Kidney epithelial cell (primary cell): ENCODE data around the gene ASAP2. TPM values are rescaled to one million over a fixed set of nuclear protein-coding genes. Genes with fewer than 3 reads are reported as not detected.

ENCODE experiments used
- DNase-seq: peaks from one replicate; pipeline ENCODE4 v3.0.0-alpha.2; 2010; ENCODE audit warnings: low read depth
- H3K27me3 ChIP-seq: 2 replicates; pipeline ENCODE4 v1.6.0; 2011; ENCODE audit warnings: low read length; ENCODE audit not compliant: control insufficient read depth, insufficient read depth
- H3K36me3 ChIP-seq: 2 replicates; pipeline ENCODE4 v1.5.1; 2011; ENCODE audit warnings: low read length; ENCODE audit not compliant: control insufficient read depth, insufficient read depth
- H3K4me3 ChIP-seq: 2 replicates; pipeline ENCODE4 v1.5.1; 2011; ENCODE audit warnings: low read depth, mild to moderate bottlenecking, control low read depth, low read length
- total RNA-seq: library from RNA; depleted of rRNA; stranded (reverse); fragments of >200 nt; gene quantifications from 2 replicates; pipeline ENCODE4 v1.2.3, GENCODE V29; 2015
- TF ChIP-seq, protein P1 (sequence below): IDR thresholded peaks from 2 replicates; pipeline ENCODE4 v1.5.1; 2011; ENCODE audit warnings: mild to moderate bottlenecking, moderate library complexity, low read length, control low read depth, inconsistent platforms; ENCODE audit not compliant: insufficient read depth, poor library complexity, severe bottlenecking

Gene ASAP2
- total RNA-seq, 1 donor from 2014 or later = 42.2 TPM

DNA sequence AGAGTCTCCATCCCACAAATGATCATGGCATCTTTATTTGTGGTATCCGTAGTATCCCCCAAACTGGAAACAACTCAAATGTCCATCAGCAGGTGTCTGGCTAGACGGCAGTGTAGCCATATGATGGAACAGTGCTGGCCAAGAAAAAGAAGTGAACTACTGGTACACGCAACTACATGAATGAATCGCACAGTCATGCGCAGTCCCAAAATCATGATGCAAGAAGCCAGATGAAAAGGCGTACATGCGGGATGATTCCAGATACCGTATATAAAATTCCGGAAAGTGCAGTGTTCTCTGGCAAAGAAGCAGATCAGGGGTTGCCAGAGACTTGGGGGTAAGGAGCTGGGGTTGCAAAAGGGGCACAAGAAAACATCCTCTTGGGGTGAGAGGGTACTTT, 102.5 kb downstream of the ASAP2 start:
- DNase-seq = no peak
- TF ChIP-seq, protein P1, sequence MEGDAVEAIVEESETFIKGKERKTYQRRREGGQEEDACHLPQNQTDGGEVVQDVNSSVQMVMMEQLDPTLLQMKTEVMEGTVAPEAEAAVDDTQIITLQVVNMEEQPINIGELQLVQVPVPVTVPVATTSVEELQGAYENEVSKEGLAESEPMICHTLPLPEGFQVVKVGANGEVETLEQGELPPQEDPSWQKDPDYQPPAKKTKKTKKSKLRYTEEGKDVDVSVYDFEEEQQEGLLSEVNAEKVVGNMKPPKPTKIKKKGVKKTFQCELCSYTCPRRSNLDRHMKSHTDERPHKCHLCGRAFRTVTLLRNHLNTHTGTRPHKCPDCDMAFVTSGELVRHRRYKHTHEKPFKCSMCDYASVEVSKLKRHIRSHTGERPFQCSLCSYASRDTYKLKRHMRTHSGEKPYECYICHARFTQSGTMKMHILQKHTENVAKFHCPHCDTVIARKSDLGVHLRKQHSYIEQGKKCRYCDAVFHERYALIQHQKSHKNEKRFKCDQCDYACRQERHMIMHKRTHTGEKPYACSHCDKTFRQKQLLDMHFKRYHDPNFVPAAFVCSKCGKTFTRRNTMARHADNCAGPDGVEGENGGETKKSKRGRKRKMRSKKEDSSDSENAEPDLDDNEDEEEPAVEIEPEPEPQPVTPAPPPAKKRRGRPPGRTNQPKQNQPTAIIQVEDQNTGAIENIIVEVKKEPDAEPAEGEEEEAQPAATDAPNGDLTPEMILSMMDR = no peak
- Histone ChIP-seq H3K4me3 (no peak overlapping the region), H3K36me3 (no peaks in the 10 kb centered on the region), H3K27me3 (no peaks in the 10 kb centered on the region)

DNA sequence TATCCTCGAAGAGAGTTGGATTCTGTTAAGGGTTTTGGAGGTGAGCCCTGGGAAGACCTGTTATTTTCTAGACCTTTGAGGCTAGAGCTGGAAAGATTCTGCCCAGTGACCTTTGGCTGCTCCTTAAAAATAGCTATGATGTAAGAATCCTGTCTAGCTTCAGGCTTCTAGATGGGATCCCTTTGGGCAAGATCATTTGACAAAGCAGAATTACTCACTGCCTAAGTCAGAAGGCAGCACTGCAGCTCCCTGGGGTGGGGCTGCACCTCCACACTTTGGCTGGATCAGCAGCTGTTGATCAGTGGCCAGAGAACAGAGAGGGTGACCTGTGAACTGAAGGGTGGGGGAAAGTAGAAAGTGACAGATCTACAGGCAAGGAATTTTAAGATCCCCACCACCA, 103.8 kb downstream of the ASAP2 start:
- H3K4me3 ChIP-seq = no peak overlapping the region
- DNase-seq = peak; percentile 73
- no peaks in the 10 kb centered on the region for H3K36me3 ChIP-seq
- TF ChIP-seq, protein P1 = no peak
- H3K27me3 ChIP-seq = no peaks in the 10 kb centered on the region

DNA sequence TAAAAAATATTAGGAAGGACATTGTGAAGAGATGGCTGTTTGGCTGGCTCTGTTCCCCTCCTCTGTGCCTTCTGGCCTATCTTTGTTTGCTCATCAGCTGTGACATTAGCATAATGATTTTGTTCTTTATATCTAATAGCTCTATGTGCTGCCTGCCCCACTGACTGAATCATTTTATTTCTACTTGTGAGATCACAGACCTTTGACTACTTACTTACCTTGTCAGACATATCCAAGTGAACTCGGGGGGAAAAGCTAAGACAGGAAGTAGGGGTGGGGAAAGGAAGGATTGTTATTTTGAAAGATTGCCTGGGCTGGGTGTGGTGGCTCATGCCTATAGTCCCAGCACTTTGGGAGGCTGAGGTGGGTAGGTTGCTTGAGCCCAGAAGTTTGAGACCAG, 104.2 kb downstream of the ASAP2 start:
- H3K36me3 ChIP-seq = no peaks in the 10 kb centered on the region
- TF ChIP-seq, protein P1 = no peak
- no peak overlapping the region for H3K4me3 ChIP-seq
- DNase-seq = no peak
- no peaks in the 10 kb centered on the region for H3K27me3 ChIP-seq

DNA sequence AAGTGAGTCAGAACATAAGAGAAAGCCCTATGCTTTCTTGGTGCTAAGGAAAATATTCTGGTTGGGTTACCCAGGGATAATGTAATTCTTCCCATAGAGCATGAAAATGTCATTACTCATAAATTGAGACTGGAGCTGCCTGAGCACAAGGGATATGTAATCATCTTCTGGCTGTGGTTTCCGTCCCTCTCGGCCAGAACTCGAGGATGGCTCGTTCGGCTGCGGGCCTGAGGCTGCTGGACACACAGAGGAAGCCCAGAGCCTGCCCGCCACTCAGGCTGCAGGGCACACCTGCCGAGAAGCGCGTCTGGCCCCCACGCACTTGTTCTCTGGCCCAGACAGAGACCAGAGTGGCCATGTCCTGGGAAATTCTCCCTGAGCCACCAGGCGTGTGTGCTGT, 104.9 kb downstream of the ASAP2 start:
- H3K27me3 ChIP-seq = no peaks in the 10 kb centered on the region
- DNase-seq = no peak
- no peak overlapping the region for H3K4me3 ChIP-seq
- TF ChIP-seq, protein P1 = no peak
- no peaks in the 10 kb centered on the region for H3K36me3 ChIP-seq

DNA sequence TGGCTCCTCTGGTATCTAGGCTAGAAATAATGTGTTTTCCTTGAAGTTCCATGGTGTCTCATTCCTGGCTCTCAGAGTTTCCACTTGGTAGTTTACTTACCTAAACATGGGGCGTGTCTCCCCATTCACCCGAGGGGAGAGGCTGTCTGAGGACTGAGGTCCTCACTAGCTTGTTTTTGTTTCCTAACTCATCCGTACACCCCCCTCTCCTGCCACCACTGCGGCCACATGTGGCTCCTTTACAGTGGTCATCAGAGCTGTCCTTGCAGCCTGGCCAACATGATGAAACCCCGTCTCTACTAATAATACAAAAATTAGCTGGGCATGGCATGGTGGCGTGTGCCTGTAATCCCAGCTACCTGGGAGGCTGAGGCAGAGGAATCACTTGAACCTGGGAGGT, 106.0 kb downstream of the ASAP2 start:
- DNase-seq = no peak
- TF ChIP-seq, protein P1 = no peak
- Histone ChIP-seq H3K27me3 (no peaks in the 10 kb centered on the region), H3K36me3 (no peaks in the 10 kb centered on the region), H3K4me3 (no peak overlapping the region)

DNA sequence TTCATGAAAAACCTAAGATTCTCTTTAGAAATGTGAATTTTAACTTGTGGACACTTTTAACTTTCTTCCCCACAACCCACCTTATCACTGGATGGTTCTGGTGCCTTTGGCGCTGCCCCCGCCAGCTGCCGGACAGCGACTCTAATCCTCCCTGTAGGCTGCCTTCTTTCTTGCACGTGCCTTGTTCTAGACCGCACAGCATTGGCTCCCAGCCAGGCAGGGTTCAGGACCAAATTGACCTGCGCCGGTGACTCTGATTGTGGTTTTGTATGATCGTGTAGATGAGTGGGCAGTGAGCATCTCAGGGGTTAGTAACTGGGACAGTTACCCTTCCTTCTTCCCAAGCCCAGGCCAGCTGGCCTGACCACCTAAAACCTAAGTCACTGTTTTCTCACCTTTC, 106.8 kb downstream of the ASAP2 start:
- Histone ChIP-seq H3K36me3 (no peaks in the 10 kb centered on the region), H3K27me3 (no peaks in the 10 kb centered on the region), H3K4me3 (no peak overlapping the region)
- TF ChIP-seq, protein P1 = no peak
- no peak for DNase-seq
